NT2/D1 (cell line): Measurements from ENCODE around the gene YKT6.

Experiments used
- SUZ12 ChIP-seq: IDR thresholded peaks from 2 replicates; pipeline ENCODE4 v1.6.1; 2011; ENCODE audit not compliant: insufficient read length, insufficient read depth; ENCODE audit errors: extremely low read depth
- ZNF274 ChIP-seq: IDR thresholded peaks from 2 replicates; pipeline ENCODE4 v1.6.1; 2011; ENCODE audit warnings: mild to moderate bottlenecking, low read depth, low read length

DNA sequence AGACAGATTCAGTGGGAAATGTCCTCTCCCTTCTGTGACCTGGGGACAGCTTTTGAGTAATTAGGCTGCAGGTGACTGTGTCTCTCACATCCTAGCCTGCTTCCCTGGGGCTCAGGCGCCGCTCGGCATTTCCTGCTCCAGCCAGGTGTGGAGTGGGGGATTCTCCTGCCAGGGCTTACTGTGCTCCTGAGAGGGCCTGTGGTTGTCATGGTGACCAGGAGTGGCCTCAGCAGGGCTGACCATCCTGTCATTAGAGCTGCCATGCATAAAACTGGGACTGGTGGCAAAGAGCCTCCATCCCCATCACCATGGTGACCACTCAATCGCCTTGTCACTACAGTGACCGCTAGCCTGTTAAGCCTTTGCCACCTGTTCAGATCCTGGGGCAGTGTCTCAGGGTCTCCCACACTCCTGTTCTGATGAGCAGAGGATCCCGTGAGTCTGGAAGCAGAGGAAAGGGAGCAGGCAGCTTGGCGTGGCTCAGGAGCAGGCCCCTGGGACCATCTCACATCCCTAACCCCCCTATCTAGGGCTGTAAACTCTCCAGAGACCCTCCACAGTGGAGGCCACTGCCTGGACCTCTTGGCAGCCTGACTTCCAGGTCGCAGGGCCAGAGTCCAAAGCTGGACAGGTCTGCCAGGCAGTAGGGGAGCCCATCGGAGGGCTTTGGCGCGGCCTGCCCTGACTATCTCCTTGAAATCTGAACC, 11.3 kb upstream of the YKT6 start, which contains the start of gene GCK:
- TF ChIP-seq ZNF274, result no peak
- TF ChIP-seq SUZ12, result no peak
